Iris pigment epithelial cell (primary cell): ENCODE results near the gene HMG20A.
A peak's percentile ranks its signal among the peaks of the same experiment; 100 is the strongest.
"Not testable (repeated sequence)": the region's sequence is repeated elsewhere in the genome, so short reads cannot be mapped to it uniquely, and the experiment has no call there.

Experiments
- DNase-seq: peaks from one replicate; pipeline ENCODE4 v3.0.0-alpha.2; 2011; ENCODE audit warnings: low read depth

The HMG20A gene

DNA sequence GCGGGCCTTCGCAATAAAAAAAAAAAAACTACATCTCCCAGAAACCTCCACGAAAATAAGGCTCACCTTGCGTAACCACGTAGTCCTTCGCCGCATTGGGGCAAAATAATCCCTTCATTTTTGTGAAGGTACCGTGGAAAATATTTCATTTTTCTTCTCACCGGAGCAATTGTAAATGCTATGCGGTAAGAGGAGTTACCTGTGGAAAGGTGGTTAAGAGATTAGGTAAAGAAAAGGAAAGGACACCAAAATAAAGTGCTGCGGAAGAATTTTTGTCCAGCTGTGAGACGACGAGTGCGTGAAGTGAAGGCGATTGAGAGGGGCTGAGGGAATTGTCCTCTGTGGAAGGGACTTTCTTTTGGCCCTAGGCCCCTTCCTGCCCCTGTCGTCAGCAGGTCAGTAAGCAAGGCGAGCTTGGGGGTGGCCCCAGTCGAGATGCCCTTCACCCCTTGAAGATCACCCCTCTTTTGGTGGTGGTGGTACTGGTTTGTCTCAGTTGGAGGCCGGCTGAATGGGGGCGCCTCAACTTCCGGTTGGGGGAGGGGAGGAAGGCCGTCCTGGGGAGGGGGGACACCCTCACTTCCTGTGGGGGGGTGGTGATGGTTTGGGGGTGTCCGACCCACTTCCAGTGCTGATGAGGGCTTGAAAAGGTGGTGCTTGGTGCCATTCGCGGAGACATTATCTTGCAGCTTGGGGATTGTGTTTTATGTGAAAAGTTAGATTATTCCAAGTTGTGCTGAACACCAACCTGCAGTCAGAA lies at the start of gene HMG20A:
Gene HMG20A (plus strand): TSS at position 279 of the 760 bp plus-strand sequence. CDS start 37,520 bp downstream, outside the sequence.
- peak; percentile 86 for DNase-seq

DNA sequence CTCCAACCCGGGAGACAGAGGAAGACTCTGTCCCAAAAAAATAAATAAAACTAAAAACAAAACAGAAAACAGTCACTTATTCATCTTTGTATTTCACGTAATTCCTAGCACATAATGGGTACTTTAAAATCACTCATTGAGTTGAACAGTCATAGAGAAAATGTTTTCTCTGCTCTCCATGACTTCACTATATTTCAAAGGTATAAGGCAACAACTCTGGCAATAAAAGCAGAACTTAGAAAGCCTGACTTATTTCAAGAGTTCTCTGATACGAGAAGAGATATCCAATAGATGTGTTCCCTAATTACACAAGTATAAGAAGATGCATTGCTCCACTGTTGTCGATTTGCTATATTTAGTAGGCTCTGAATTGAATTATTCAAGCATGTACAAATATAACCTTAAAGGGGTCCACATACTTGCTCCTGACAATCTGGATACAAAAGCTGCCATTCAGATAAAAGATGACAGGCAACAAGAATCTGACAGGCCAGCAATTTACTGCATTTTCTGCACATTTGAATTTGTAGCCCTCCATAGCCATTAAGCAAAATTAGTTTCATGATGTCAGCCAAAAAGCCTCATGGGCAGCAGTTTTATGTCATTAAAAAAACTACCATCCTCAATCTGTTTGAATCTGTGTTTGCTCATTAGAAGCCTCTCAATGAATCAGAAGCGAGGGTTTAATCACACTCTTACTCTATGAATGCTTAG lies 48.7 kb upstream of the HMG20A start:
- DNase-seq = no peak

DNA sequence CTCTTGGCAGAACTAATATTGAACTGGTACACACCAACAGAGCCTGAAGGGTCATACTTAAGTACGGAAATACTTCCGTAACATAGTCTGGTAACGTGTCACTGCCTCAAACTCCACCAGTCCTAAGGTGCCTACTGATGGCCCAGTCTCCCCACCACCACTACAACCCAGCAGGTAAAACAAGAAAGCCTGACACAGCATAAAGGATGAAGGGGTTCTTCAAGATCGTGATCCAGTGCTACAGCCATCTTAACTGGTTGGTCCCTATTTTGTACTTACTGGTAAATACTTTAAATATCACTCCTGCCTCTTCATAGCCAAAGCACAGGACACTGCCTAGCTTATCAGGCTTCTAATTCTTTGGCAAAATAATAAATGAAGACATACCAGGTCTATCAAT lies 47.2 kb upstream of the HMG20A start:
- no peak for DNase-seq

DNA sequence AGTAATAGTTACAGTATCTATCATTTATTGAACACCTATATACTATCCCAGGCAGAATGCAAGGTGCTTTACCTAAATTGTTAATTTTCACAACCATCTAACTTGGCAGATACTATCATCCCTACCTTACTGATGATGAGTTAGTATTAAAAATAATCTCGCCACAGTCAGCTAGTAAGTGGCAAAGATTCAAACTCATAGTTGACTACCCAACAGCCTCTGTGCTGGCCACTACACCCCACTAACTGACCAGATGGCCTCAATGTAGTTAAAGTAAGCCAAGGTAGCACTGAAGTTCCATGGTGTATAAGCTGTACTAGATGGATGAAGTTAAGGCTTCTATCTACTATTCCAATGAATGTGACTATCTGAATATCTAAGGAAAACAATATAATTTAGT lies 45.6 kb upstream of the HMG20A start:
- no peak for DNase-seq

DNA sequence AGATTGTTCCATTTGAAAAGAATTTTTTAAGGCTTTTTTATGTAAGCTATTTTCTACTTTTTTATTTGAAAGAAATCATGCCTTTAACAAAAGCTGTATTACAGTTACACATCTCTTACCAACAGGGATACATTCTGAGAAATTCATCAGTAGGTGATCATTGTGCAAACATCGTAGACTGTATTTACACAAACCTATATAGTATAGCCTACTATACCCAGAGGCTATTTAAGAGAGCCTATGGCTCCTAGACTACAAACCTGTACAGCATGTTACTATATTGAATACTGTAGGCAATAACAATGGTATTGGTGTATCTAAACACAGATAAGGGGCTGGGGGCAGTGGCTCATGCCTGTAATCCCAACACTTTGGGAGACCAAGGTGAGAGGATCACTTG lies 43.9 kb upstream of the HMG20A start:
- DNase-seq = no peak

DNA sequence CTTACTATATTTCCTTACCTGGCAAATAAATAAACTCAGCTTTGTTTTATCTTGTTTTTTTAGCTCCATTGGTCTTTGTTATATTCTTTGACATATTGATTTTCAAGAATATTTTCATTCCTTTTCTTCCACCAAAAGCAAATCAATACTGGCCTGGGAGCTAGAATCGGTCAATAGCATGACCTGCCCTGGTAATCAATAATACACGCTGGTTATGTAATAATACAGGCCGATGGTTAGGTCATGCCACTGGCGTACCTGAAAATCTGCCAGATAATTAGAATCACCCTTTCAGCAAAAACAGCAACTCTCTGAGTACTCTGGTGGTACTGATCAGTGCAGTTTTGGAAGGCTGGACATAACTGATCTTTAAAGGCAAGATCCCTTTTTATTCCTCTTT lies 40.7 kb upstream of the HMG20A start:
- no peak for DNase-seq

- DNase-seq = no peak
These were observed 36.6 kb upstream of the HMG20A start for GRCh38 chr15:77384086-77384485.

DNA sequence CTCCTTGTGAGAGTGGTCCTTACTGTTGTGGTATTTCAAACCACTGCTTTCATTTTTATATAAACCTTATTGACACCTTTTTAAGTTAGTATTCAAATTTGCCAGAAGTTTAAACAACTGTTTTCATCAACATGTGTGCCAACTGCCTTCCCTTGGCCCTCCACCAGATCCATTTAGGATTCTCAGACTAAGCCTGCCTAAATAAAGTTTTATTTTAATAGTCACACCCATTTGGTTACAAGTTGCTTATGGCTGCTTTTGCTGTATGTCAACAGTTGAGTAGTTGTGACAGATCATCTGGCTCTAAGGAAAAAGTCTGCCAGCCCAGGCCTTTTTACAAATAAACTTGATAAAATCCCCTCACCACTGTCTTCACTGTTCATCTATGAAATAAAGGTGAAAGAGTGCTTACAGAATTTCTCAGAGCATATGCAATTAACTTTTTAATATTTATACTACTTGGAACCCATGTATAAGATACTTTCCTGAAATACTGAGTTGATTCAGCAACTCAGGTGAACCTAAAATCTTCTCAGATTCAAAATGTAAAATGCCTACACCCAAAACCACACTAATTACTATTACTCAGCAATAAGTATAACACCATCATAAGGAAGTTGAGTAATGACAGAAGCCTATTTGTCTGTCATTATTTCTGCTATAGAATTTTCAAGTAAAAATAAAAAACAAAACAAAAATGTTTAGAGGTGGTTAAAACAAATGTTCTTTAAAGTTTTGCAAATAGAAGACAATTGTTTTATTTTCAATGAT lies 35.9 kb upstream of the HMG20A start:
- DNase-seq = no peak

DNA sequence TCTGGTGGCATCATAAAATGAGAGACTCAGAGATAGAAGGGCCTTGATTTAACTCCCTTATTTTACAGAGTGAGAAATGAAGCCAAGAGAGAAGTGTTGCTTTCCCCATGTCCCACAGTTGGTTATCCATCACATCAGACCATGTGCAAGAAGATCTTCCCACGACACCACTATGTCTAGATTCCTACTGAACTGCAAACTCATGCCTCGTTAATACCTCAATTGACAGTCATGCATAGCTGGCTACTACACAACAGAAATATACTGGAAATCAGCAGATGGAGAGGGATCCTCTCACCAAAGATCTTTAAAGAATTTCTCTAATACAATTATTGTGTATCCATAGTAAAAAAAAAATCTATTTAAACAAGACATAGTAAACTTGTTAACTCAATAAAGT lies 34.1 kb upstream of the HMG20A start:
- DNase-seq = no peak

GRCh38 chr15:77387365-77388105 lies 33.2 kb upstream of the HMG20A start:
- DNase-seq = peak; percentile 26

- DNase-seq = no peak
These were observed 29.2 kb upstream of the HMG20A start for GRCh38 chr15:77391372-77391951.

- no peak for DNase-seq
These were observed 27.8 kb upstream of the HMG20A start for GRCh38 chr15:77392762-77393470.

DNA sequence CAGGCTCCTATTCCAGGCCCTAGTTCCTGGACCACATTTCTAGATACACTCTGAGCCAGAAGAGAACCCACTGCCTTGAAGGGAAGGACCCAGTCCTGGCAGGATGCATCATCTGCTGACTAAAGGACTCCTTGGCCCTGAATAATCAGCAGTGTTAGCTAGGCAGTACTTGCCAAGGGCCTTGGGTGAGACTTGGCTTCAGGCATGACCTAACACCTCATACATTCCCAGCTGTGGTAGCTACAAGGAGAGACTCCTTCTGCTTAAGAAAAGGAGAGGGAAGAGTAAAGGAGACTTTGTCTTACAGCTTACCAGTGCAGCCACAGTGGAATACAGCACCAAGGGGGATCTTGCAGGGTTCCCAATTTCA lies 27.2 kb upstream of the HMG20A start:
- peak; percentile 27 for DNase-seq

DNA sequence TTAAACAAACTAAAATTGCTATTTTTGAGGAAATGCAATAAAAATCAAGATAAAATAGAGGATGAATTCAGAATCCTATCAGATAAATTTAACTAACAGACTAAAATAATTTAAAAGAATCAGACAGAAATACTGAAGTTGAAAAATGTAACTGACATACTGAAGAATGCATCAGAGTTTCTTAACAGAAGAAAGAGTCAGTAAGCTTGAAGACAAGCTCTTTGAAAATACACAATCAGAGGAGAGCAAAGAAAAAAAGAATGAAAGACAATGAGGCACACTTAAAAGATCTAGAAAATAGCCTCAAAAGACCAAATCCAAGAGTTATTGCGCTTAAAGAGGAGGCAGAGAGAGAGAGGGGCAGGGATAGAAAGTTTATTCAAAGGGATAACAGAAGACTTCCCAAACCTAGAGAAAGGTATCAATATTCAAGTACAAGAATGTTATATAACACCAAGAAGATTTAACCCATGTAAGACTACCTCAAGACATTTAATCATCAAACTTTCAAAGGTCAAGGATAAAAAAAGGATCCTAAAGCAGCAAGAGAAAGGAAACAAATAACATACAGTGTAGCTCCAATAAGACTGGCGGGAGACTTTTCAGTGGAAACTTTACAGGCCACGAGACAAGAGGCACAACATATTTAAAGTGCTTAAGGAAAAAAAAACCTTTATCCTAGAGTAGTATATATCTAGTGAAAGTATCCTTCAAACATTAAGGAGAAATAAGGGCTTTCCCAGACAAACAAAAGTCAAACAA lies 25.5 kb upstream of the HMG20A start:
- no peak for DNase-seq

GRCh38 chr15:77396692-77397091 lies 24.0 kb upstream of the HMG20A start:
- no peak for DNase-seq

DNA sequence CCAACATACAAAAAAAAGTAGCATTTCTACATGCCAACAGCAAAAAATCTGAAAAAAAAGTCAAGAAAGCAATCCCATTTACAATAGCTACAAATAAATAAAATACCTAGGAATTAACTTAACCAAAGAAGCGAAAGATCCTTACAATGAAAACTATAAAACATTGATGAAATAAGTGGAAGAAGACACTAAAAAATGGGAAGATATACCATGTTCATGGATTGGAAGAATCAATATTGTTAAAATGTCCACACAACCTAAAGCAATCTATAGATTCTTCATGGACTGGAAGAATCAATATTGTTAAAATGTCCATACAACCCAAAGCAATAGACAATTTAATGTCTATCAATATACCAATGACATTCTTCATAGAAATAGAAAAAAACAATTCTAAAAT lies 21.8 kb upstream of the HMG20A start:
- DNase-seq = no peak

DNA sequence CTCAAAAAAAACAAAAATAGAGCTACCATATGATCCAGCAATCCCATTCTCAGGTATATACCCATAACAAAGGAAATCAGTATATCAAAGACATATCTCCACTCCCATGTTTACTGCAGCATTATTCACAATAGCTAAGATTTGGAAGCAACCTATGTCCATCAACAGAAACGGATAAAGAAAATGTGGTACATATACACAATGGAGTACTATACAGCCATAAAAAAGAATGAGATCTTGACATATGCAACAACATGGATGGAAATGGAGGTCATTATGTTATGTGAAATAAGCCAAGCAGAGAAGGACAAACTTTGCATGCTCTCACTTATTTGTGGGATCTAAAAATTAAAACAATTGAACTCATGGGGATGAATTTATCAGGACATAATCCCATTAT lies 20.4 kb upstream of the HMG20A start:
- DNase-seq = no peak

DNA sequence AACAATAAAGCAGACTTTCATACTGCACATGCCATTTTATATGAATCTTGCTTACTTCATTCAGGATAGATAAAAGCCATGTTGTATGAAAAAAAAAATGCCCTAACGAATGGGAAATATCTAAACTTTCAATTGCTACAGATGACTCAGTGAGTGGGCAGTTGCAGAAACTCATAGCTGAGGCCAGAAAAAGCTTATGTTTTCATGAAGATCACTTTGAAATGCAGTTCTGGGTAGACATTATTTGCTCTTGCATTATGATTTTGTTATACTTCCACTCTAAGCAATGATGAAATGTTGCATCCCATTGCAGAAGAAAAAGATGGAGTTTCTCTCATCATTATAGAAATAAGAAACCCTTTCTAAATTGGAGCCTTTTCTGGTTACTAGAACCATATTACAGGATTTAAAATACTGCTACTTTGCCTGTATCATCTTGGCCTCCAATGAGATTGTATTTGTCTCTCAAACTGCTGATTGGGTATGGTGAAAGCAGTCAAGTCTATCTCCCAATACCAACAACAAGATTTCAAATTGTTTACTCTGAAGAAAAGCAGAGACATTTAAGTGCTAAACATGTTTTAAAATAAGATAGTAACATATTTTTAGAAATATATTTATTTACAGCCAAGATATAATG lies 17.8 kb upstream of the HMG20A start:
- DNase-seq = peak; percentile 85

- not testable (repeated sequence) for DNase-seq
These were observed 14.4 kb upstream of the HMG20A start for GRCh38 chr15:77406173-77406759.

GRCh38 chr15:77406846-77407245 lies 13.8 kb upstream of the HMG20A start:
- DNase-seq = no peak
